Measurements from ENCODE around the gene HDDC3.

- no peak for TF ChIP-seq POLR2A (IDR thresholded peaks at IDR 0.05)
- TF ChIP-seq CTCF (IDR thresholded peaks at IDR 0.05) = no peak
Measured at GRCh38 chr15:90903733-90904536, 28.4 kb downstream of the HDDC3 start.

Measured in heart left ventricle (tissue), 13 donors.